Activated CD4-positive, alpha-beta T cell treated with anti-CD3 and anti-CD28 coated beads, Interleukin-10, Interleukin-2, amounts not matched to agents 100 ng/mL and 50 ng/mL, durations not matched to agents 16 hours and 8 hours (primary cell): ENCODE data around the gene LAMA3.

Source experiments
- DNase-seq: peaks from one replicate; pipeline ENCODE4 v3.0.0-alpha.2; 2020

The LAMA3 gene

GRCh38 chr18:23689031-23689615 is at the start of gene LAMA3:
TSS of gene LAMA3 (plus strand) at chr18:23689453. CDS start at chr18:23689684, 231 bp downstream.
- peak; percentile 23 for DNase-seq

DNA sequence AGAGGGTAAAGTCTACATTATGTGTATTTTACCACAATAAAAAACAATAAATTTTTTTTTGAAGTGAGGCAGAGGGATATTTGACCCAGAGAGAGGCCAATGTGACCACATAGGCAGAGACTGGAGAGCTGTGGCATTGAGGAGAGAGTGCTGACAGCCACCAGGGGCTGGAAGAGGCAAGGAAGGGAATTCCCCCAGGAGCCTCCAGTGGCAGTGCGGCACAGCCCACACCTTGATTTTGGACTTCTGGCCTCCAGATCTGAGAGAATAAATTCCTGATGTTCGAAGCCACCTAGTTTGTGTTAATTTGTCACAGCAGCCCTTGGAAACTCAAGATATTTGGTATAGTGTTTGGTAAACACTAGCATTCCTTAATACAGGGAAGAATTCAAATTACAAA is 49.2 kb upstream of the LAMA3 start:
- DNase-seq: no peak

DNA sequence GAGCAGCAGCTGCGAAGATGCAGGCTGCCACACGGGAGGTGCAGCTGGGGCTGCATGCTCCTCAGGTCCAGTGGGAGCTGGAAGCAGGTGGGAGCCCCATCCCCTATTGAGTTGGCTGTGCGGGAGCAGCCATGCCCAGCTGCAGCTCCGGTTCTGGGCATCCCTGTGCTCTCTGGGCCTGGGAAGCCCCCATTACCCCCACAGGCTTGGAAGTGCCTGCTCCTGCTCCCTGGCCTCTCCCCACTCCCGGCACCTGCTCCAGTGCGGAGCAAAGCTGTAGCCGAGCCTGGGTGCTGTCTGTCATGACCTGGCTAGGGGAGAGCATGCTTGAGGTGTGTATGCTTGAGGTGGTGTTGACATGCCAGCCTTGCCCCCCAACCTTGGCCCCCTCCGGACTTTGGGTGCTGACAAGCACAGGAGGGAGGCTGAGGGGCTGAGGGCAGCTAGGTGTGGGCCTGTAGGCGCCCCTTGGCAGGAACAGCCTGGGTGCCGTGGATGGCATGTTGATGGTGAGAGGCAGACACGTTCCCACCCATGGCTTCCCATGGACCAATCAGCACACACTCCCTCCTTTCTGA is 48.0 kb upstream of the LAMA3 start:
- DNase-seq: no peak

- DNase-seq: no peak
Observed at GRCh38 chr18:23641937-23642666, 47.2 kb upstream of the LAMA3 start.

- no peak for DNase-seq
Observed at GRCh38 chr18:23643815-23644490, 45.3 kb upstream of the LAMA3 start.

DNA sequence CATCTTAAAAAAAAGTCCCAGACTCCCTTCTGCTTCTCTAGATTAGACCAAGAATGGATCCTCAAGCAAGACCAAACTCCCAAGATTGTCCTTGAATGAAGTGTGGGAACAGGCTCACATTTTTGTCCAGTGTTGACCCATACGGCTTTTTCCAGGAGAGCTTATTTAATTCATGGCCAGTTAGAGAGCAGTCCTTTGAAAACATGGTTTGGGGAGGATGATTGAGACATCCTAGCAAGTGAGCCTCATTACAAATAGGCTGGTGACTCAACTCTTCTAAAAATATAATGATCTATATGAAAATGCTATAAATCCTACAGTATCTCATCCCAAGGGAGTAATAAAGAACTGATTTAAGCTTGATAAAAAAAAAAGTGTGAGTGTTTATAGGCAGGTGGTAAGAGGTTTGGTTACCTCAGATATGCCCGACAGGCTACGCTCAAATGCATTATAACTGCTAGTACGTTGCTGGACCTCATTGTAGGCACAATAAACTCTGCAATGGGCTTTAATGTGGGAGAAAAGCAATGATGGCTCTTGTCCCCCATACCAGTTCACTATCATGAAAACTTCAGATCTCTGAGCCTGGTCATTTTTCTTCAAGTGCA is 43.6 kb upstream of the LAMA3 start:
- no peak for DNase-seq

- no peak for DNase-seq
Observed at GRCh38 chr18:23646282-23646681, 43.0 kb upstream of the LAMA3 start.

DNA sequence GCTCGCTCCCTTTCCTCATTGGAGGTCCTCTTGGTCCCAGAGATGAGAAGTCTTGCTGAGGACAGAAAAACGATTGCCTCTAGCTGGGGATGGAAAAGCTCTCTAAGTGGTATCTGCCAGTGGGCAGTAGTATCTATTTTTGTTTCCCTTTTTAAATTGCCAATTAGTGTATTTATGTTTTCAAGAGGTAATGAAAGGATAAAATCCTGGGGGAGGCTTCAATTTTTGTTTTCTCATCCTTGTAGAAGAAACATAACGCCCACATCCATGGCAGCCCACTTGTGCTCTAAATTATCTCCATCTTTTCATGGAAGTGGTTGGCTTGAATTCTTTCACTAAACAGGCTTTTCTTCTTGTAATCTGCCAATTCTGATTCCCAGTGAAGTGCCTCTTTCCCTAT is 40.8 kb upstream of the LAMA3 start:
- no peak for DNase-seq

DNA sequence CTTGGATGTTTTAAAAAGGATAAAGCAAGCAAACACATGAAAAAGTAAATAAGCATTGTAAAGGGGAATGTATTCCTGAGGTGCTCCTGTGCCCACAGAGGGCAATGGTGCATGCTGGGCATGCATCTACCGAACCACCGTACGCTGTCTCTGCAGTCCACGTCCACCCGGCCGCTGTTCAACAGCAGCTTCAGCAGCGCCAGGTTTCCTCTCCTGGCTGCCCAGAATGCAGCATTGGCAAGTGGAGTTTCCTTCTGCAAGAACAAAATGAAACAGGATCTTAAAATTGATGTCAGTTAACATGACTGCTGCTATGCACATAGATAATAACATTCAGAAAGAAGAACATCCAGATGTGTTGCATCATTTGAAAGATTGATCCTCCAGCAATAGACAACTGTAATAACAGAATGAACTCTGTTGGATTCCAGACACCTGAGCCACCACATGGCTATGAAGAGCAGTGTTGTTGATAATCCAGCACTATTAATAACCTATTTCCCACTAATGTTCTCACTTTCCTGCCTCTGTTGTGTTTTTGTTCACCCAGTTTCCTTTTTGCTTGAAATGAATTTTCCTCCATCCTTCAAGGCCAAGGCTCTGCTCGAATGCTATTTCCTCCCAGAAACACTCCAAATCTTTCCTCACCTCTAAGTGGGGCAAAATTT is 40.2 kb upstream of the LAMA3 start:
- DNase-seq: no peak

DNA sequence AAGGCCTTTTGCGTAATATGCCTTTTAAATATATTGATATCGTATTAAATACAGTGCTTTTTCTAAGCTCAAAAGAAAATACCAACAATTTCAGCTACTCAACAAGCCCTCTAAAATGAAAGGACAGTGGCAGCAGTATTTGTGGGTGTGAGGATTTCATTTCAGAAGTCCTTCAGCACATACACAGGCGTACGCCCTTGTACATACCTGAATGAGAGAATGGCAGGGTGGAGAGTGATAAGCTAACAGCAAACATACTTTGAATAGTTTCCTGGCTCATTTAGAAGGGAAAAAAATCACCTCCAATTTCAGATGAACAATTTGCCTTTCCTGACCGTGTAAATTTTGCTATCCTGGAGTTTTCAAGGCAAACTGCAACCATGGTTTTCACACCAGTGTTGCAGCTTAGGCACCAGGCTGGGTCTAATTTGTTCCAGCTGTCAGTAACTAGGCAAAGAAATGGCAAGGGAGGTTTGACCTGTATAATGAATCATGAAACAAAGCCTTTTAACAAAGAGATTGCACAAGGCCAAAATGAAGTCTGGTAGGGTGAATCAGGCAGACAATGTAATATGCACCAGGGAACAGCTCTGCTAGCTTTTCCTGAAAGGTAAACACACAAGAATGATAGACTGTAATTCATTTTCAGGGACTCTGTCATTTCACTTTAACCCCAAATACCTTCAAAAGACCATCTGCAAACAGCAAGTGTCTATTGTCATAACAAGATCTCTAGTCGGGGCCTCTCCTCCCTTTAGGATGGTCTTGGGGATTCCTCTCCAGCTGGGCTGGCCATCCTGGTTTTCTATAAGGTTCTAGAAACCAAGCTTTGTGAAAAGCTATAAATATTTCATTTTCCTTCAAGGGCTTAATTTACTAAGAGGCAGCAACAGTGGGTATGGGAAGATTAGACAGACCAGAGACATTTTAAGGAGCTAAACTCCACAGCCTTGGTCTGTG is 38.0 kb upstream of the LAMA3 start:
- no peak for DNase-seq

DNA sequence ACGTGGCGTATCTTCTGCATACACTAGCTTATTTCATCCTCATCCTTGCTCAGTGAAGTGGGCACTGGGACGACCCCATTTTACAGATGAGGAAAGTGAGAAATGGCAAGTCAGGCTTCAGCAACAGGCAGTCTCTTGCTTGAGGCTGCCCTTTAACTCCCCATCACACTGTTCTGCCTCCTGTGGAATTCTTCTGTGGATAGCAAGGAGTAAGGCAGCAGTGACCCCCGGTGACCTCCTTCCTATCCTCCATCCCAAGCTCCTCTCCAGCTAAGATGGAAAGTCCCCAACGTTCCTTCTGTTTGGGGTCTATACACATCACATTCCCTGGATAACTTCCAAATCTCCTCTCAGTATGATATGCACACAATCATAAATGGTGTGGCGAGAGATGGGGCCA is 37.0 kb upstream of the LAMA3 start:
- no peak for DNase-seq

DNA sequence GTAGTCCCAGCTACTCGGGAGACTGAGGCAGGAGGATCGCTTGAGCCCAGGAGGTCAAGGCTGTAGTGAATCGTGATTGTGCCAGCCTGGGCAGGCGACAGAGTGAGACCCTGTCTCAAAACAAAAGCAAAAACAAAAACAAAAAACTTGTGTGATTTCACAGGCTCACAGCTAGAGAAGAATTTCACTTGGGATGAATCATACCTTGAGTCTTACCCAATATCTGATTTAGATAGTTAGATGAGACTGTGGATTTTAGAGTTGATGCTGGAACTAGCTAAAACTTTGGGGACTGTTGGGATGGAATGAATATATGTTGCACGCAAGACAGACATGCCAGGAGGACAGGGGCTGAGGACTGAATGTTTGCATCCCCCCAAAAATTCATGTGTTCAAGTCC is 31.0 kb upstream of the LAMA3 start:
- DNase-seq: no peak

DNA sequence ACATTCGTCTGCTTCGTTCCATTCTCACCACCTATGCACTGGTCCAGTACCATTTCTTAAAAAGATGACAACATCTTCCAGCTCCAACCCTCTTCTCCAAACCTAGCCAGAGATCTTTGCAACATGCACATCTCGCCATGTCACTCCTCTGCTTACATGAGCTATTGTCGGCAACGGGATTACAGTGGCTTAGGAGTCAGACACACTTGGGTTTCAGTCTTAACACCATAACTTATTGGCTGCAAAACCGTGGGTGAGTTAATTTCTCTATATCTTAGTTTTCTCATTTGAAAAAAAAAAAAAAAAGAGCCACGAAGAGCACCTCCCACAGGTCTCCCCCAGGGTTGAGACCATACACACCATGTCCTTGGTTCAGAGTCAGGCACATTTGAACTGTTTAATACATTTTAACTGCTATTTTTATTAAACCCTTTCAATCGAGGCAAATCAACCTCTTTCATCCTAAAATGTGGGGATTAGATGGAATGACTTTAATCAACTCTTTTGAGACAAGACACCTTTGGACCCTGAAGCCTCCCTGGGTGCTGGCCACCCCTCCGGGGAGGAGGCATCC is 27.4 kb upstream of the LAMA3 start:
- DNase-seq: no peak

DNA sequence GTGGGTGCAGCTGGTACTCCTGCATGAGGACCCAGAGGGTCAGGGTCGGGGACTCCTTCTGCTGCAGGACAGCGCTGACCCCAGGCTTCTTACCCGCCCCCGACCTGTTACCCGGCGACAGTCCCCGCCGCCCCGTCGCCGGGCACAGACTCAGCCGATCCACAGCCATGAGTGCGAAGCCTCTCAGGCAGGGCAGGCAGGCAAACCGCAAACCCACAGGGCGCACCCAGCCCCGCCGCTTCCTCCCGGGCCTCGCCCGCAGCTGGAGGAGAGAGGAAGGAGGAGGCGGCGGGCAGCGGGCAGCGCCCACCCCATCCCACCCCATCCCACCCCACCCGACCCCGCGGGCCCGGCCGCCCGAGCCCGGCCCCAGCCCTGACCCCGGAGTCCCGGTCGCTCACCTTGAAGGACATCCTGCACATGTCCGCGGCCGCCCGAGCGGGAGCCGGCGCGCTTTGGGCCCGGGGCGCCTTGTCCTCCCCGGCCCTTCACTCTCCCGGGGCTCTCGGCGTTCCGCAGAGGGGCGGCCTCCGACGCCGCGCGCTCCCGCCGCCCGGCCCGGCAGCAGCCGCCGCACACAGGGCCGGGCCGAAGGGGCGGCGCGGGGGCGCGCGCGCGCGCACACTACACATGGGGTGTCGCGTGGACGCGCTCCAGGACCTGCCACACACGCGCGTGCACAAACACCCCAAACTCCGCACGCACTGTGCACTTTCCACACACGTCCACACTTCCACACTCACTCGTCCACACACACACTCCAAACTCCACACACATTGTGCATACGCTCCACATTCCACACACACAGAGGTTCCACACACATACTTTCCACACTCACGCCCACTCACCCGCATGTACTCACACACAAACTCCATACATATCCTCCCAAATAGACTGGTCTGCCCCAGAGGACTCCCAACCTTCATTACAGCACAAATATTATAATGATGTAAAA is 26.7 kb upstream of the LAMA3 start, which contains the start of gene ANKRD29:
Gene ANKRD29 (minus strand): TSS at position 603 of the 955 bp plus-strand sequence. CDS start 181 bp downstream, at position 422.
- peak; percentile 57 for DNase-seq

DNA sequence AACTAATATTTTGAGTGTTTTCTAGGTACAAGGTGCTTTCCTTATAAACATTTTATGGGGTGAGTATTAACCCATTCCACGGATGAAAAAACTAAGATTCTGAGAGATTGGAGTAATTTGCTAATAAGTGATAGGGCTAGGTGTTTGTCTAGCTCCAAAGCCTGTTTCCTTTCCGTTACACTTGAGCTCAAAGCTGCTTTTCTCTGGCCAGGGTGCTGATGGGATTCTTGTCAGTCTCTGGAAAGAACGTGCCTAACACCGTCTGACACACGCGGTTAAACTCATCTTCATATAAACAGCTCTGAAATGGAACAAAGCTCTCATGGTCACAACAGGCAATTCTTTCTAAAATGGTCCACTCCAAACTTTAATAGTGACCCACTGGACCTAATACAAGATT is 24.6 kb upstream of the LAMA3 start:
- no peak for DNase-seq

- no peak for DNase-seq
Observed at GRCh38 chr18:23667114-23667513, 22.1 kb upstream of the LAMA3 start.

DNA sequence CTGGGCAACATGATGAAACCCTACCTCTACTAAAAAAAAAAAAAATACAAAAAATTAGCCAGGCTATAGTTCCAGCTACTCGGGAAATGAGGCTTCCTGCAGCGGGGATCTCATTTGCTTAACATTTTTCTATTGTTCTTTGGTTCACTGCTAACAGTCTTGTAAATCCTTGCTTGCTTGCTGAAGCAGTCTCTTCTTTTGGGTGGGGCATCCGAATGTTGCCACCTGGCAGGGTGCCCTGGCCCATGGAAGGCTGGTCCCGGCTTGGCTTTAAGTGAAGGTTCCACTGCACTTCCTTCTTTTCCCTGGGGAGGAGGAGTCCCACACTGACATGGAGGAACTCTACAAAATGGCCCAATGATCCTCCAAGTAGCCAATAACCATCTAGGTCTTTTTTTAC is 20.5 kb upstream of the LAMA3 start:
- no peak for DNase-seq

DNA sequence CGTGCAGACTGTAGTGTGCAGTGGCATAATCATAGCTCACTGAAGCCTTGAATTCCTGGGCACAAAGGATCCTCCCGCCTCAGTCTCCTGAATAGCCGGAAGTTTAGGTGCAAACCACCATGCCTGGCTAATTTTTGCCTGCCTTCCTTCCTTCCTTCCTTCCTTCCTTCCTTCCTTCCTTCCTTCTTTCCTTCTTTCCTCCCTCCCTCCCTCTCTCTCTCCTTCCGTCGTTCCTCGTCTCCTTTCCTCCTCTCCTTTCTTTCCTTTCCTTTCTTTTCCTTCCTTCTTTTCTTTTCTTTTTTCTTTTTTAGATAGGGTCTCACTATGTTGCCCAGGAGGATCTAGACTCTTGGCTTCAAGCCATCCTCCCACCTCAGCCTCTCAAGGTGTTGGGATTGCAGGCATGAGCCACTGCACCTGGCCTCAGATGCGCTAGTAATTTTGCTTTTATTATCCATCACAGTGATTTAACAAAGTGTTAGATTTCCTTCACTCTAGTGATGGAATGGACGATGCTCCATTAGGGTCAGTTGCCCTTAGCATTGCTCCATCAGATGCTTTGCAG is 20.0 kb upstream of the LAMA3 start:
- DNase-seq: no peak

DNA sequence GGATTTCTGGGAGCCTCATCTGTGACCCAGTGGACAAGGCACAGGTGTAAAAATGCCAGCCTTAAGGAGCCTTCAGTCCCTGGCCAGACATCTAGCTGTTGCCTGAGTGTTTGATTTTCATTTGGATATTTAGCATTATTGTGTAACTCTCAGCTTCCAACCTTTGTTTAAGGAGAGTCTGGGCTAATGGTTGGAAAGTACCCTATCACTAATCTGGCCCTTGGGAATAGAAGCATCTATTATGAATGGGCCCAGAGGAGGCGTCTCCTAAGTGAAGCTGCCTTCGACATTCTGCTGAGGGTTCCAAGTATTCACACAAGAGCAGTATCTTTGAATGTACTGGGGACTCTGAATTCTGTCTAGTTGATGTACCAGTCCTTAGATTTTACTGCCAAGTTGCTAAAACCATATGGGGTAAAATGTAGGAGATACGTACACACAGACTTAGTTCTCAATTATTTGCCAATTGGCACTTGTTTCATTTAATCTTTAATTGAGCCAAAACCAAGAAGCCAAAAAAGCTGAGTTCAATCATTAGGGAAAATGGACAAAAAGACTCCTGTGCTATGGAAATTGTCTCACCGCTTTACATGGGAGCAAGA is 19.3 kb upstream of the LAMA3 start:
- DNase-seq: no peak
